DOHH2 (cell line): ENCODE measurements around the gene ADAM30.

ENCODE experiments used
- CTCF ChIP-seq: fragments of 200-600 bp; sonication (generic); IDR thresholded peaks from one replicate; pipeline ENCODE4 v1.5.1; 2014; ENCODE audit warnings: antibody characterized with exemption, mild to moderate bottlenecking, low read depth, low read length; ENCODE audit not compliant: poor library complexity, severe bottlenecking
- EZH2phosphoT487 ChIP-seq: fragments of 200-600 bp; sonication (generic); IDR thresholded peaks from 2 replicates; pipeline ENCODE4 v1.6.1; 2017; ENCODE audit warnings: borderline replicate concordance, mild to moderate bottlenecking, antibody characterized with exemption, low read length, moderate library complexity, mixed read lengths

GRCh38 chr1:119909890-119910596 is 13.7 kb upstream of the ADAM30 start:
- TF ChIP-seq CTCF (no peak), EZH2phosphoT487 (no peak)
